Measurements from ENCODE around the gene PGPEP1. TPM values are rescaled to one million over a fixed set of nuclear protein-coding genes. Genes with fewer than 3 reads are reported as not detected.

PGPEP1 gene
- polyA plus RNA-seq, 1 donor from 2014 or later: 5.9 TPM

DNA sequence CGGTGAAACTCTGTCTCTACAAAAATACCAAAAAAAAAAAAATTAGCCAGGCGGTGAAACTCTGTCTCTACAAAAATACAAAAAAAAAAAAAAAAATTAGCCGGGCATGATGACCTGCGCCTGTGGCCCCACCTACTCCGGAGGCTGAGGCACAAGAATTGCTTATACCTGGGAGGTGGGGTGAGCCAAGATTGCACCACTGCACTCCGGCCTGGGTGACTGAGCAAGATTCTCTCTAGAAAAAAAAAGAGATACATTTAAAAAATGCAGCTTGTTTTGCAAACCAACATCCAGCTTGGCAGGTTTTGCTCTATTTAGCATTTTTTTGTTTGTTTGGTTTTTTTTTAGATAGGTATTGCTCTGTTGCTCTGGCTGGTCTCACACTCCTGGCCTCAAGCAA lies 6.7 kb upstream of the PGPEP1 start:
- Histone ChIP-seq H3F3A (ENCODE audit: insufficient read depth, low read length, poor library complexity, severe bottlenecking) (no peaks in the 10 kb centered on the region), H3K27me3 (ENCODE audit: insufficient read depth, low read depth, low read length) (no peaks in the 10 kb centered on the region), H3K9me3 (ENCODE audit: low read length) (no peaks in the 10 kb centered on the region), H3K9me2 (ENCODE audit: insufficient read depth, low read length) (no peaks in the 10 kb centered on the region), H4K20me1 (ENCODE audit: insufficient read depth) (no peaks in the 10 kb centered on the region), H3K27ac (ENCODE audit: low read length) (no peak overlapping the region), H3K79me2 (replicated peaks; ENCODE audit: insufficient read depth, low read length) (no peaks in the 10 kb centered on the region), H3K9ac (ENCODE audit: low read length) (no peak overlapping the region), H3K4me2 (ENCODE audit: low read length) (no peak overlapping the region), H3K4me3 (ENCODE audit: low read length) (no peak overlapping the region), H3K36me3 (ENCODE audit: insufficient read depth, low read length) (no peaks in the 10 kb centered on the region), H2AFZ (ENCODE audit: low read depth, low read length) (no peak overlapping the region)
- TF ChIP-seq TAF1 (IDR thresholded peaks at IDR 0.05; ENCODE audit: low read depth) (no peak), EP300 (conservative IDR thresholded peaks at IDR 0.05; ENCODE audit: poor library complexity, severe bottlenecking) (no peak), EZH2 (IDR thresholded peaks at IDR 0.05; ENCODE audit: borderline replicate concordance, insufficient read depth, low read length, poor library complexity, severe bottlenecking) (no peak), POLR2AphosphoS5 (IDR thresholded peaks at IDR 0.05) (no peak), SMC3 (conservative IDR thresholded peaks at IDR 0.05; ENCODE audit: poor library complexity) (no peak), MXI1 (conservative IDR thresholded peaks at IDR 0.05; ENCODE audit: poor library complexity, severe bottlenecking) (no peak), RAD21 (conservative IDR thresholded peaks at IDR 0.05) (no peak)
- TF ChIP-seq, protein P1, sequence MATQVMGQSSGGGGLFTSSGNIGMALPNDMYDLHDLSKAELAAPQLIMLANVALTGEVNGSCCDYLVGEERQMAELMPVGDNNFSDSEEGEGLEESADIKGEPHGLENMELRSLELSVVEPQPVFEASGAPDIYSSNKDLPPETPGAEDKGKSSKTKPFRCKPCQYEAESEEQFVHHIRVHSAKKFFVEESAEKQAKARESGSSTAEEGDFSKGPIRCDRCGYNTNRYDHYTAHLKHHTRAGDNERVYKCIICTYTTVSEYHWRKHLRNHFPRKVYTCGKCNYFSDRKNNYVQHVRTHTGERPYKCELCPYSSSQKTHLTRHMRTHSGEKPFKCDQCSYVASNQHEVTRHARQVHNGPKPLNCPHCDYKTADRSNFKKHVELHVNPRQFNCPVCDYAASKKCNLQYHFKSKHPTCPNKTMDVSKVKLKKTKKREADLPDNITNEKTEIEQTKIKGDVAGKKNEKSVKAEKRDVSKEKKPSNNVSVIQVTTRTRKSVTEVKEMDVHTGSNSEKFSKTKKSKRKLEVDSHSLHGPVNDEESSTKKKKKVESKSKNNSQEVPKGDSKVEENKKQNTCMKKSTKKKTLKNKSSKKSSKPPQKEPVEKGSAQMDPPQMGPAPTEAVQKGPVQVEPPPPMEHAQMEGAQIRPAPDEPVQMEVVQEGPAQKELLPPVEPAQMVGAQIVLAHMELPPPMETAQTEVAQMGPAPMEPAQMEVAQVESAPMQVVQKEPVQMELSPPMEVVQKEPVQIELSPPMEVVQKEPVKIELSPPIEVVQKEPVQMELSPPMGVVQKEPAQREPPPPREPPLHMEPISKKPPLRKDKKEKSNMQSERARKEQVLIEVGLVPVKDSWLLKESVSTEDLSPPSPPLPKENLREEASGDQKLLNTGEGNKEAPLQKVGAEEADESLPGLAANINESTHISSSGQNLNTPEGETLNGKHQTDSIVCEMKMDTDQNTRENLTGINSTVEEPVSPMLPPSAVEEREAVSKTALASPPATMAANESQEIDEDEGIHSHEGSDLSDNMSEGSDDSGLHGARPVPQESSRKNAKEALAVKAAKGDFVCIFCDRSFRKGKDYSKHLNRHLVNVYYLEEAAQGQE (IDR thresholded peaks at IDR 0.05; ENCODE audit: borderline replicate concordance): no peak
- TF ChIP-seq, protein P2, sequence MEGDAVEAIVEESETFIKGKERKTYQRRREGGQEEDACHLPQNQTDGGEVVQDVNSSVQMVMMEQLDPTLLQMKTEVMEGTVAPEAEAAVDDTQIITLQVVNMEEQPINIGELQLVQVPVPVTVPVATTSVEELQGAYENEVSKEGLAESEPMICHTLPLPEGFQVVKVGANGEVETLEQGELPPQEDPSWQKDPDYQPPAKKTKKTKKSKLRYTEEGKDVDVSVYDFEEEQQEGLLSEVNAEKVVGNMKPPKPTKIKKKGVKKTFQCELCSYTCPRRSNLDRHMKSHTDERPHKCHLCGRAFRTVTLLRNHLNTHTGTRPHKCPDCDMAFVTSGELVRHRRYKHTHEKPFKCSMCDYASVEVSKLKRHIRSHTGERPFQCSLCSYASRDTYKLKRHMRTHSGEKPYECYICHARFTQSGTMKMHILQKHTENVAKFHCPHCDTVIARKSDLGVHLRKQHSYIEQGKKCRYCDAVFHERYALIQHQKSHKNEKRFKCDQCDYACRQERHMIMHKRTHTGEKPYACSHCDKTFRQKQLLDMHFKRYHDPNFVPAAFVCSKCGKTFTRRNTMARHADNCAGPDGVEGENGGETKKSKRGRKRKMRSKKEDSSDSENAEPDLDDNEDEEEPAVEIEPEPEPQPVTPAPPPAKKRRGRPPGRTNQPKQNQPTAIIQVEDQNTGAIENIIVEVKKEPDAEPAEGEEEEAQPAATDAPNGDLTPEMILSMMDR (IDR thresholded peaks at IDR 0.05; ENCODE audit: poor library complexity, severe bottlenecking): no peak

DNA sequence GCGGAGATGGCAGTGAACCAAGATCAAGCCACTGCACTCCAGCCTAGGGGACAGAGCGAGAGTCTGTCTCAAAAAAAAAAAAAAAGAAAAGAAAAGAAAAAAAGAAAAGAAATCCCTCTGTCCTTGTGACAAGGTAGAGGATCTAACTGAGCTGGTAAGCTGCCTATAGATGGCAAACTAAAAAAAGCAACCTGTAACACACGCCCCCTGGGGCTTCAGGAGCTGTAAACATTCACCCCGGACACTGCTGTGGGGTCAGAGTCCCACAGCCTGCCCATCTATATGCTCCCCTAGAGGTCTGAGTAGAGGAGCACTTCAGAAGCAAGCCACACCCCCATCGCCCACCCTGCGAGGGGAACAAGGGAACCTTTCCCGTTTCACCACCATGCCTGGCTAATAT lies 4.3 kb upstream of the PGPEP1 start:
- Histone ChIP-seq H3K9ac (ENCODE audit: low read length) (no peak overlapping the region), H3K4me3 (ENCODE audit: low read length) (no peak overlapping the region), H3K79me2 (replicated peaks; ENCODE audit: insufficient read depth, low read length) (no peaks in the 10 kb centered on the region), H3K9me3 (ENCODE audit: low read length) (no peaks in the 10 kb centered on the region), H3K27ac (ENCODE audit: low read length) (no peak overlapping the region), H3K9me2 (ENCODE audit: insufficient read depth, low read length) (no peaks in the 10 kb centered on the region), H2AFZ (ENCODE audit: low read depth, low read length) (no peak overlapping the region), H3K4me2 (ENCODE audit: low read length) (no peak overlapping the region), H3F3A (ENCODE audit: insufficient read depth, low read length, poor library complexity, severe bottlenecking) (no peaks in the 10 kb centered on the region), H4K20me1 (ENCODE audit: insufficient read depth) (no peaks in the 10 kb centered on the region), H3K36me3 (ENCODE audit: insufficient read depth, low read length) (no peaks in the 10 kb centered on the region), H3K27me3 (ENCODE audit: insufficient read depth, low read depth, low read length) (no peaks in the 10 kb centered on the region)
- TF ChIP-seq EZH2 (IDR thresholded peaks at IDR 0.05; ENCODE audit: borderline replicate concordance, insufficient read depth, low read length, poor library complexity, severe bottlenecking) (no peak), EP300 (conservative IDR thresholded peaks at IDR 0.05; ENCODE audit: poor library complexity, severe bottlenecking) (no peak), TAF1 (IDR thresholded peaks at IDR 0.05; ENCODE audit: low read depth) (no peak), RAD21 (conservative IDR thresholded peaks at IDR 0.05) (no peak)
- TF ChIP-seq, protein P2 (IDR thresholded peaks at IDR 0.05; ENCODE audit: poor library complexity, severe bottlenecking): no peak
- TF ChIP-seq, protein P1 (IDR thresholded peaks at IDR 0.05; ENCODE audit: borderline replicate concordance): no peak

Measured in neural cell (in vitro differentiated cells).